HG03558 (cell line): ENCODE data around the gene GPX5.

ENCODE experiments used
- ATAC-seq: cut with Tn5 transposase; IDR thresholded peaks from one replicate; pipeline ENCODE4 v1.9.1; 2021; ENCODE audit warnings: moderate number of reproducible peaks; ENCODE audit not compliant: unreplicated experiment; ENCODE audit errors: extremely low read depth

Gene GPX5

GRCh38 chr6:28553384-28553985, 27.8 kb downstream of the GPX5 start:
- no peak for ATAC-seq

- ATAC-seq, result no peak
Observed at GRCh38 chr6:28553986-28554881, 28.6 kb downstream of the GPX5 start.

- ATAC-seq, result no peak
Observed at GRCh38 chr6:28555136-28555535, 29.5 kb downstream of the GPX5 start.

GRCh38 chr6:28558629-28559028, 32.9 kb downstream of the GPX5 start:
- no peak for ATAC-seq

GRCh38 chr6:28563430-28564095, 37.9 kb downstream of the GPX5 start:
- ATAC-seq, result no peak

- no peak for ATAC-seq
Observed at GRCh38 chr6:28565823-28566526, 40.3 kb downstream of the GPX5 start.

- no peak for ATAC-seq
Observed at GRCh38 chr6:28566527-28567252, 41.0 kb downstream of the GPX5 start.

- no peak for ATAC-seq
Observed at GRCh38 chr6:28567506-28567905, 41.8 kb downstream of the GPX5 start.

- ATAC-seq, result no peak
Observed at GRCh38 chr6:28568515-28569108, 42.9 kb downstream of the GPX5 start.

GRCh38 chr6:28569748-28570147, 44.1 kb downstream of the GPX5 start:
- no peak for ATAC-seq

- no peak for ATAC-seq
Observed at GRCh38 chr6:28580475-28580874, 54.8 kb downstream of the GPX5 start.

GRCh38 chr6:28583463-28583862, 57.8 kb downstream of the GPX5 start:
- no peak for ATAC-seq
